Measurements from ENCODE around the gene ZNF608. TPM values are rescaled to one million over a fixed set of nuclear protein-coding genes. Genes with fewer than 3 reads are reported as not detected.
A peak's percentile ranks its signal among the peaks of the same experiment; 100 is the strongest.

ZNF608 gene, protein sequence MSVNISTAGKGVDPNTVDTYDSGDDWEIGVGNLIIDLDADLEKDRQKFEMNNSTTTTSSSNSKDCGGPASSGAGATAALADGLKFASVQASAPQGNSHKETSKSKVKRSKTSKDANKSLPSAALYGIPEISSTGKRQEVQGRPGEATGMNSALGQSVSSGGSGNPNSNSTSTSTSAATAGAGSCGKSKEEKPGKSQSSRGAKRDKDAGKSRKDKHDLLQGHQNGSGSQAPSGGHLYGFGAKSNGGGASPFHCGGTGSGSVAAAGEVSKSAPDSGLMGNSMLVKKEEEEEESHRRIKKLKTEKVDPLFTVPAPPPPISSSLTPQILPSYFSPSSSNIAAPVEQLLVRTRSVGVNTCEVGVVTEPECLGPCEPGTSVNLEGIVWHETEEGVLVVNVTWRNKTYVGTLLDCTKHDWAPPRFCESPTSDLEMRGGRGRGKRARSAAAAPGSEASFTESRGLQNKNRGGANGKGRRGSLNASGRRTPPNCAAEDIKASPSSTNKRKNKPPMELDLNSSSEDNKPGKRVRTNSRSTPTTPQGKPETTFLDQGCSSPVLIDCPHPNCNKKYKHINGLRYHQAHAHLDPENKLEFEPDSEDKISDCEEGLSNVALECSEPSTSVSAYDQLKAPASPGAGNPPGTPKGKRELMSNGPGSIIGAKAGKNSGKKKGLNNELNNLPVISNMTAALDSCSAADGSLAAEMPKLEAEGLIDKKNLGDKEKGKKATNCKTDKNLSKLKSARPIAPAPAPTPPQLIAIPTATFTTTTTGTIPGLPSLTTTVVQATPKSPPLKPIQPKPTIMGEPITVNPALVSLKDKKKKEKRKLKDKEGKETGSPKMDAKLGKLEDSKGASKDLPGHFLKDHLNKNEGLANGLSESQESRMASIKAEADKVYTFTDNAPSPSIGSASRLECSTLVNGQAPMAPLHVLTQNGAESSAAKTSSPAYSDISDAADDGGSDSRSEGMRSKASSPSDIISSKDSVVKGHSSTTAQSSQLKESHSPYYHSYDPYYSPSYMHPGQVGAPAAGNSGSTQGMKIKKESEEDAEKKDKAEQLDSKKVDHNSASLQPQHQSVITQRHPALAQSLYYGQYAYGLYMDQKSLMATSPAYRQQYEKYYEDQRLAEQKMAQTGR (N-terminal part only)
- total RNA-seq = 10 to 100 TPM; 42.1 to 42.4 TPM
- polyA plus RNA-seq (ENCODE audit: insufficient read depth, low read depth, low replicate concordance) = 28.7 TPM
- long read RNA-seq, donor 1, partial matches to known transcripts = 8 of 9 reads
- long read RNA-seq, donor 1, other reads (novel, unspliced or antisense) = 0 of 9 reads
- long read RNA-seq, donor 2 = 0 reads

DNA sequence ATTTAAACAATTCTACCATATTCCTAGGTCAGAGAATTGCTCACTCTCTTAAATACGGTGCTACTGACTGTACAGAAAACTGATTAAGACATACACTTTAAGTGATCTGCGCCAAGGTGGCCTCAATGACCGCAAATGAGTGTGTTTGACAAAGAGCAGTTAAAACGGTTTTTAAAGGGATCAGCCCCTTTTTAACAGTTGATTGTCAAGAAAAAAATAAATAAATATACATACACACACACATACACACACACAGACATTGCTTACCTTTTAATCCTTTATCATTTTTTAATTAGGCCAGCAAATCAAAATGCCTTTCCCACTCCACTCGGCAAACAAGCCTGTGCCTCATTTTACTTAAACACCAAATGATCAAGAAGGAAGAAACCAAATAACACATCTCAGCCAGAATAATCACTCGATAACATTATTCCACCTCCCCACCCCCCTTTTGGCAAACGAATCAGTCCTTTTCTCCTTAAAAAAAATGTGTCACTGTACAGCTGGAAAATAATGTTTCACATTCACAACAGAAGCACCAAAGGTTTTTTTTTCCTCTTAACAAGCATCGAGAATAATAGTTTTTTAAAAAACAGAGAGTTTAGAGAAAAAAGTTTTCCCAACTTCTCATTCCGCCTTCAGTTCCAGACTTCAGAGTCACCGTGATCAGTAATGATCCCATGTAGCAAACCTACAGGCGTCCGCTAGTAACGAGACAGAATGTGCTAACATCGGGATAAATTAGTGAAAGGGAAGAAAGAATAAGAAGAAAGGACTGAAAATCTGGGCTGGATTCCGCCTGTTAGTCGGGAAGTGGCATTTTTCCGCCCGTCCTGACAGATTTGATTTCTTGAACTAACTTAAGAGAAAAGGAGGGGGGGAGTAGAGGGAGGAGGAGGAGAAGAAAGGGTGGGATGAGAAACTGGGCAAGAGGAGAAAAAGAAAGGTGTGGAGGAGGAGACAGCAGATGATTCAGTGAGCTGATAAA is at the start of gene ZNF608:
Gene ZNF608, minus strand, starts transcription at position 712 of the 988 bp plus-strand sequence. CDS start 1,650 bp downstream, outside the sequence.
- TF ChIP-seq POLR2A (IDR thresholded peaks at IDR 0.05) = no peak
- TF ChIP-seq, protein P1, sequence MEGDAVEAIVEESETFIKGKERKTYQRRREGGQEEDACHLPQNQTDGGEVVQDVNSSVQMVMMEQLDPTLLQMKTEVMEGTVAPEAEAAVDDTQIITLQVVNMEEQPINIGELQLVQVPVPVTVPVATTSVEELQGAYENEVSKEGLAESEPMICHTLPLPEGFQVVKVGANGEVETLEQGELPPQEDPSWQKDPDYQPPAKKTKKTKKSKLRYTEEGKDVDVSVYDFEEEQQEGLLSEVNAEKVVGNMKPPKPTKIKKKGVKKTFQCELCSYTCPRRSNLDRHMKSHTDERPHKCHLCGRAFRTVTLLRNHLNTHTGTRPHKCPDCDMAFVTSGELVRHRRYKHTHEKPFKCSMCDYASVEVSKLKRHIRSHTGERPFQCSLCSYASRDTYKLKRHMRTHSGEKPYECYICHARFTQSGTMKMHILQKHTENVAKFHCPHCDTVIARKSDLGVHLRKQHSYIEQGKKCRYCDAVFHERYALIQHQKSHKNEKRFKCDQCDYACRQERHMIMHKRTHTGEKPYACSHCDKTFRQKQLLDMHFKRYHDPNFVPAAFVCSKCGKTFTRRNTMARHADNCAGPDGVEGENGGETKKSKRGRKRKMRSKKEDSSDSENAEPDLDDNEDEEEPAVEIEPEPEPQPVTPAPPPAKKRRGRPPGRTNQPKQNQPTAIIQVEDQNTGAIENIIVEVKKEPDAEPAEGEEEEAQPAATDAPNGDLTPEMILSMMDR (IDR thresholded peaks at IDR 0.05) = no peak
- Histone ChIP-seq H3K27me3 (no peaks in the 10 kb centered on the region), H3K36me3 (ENCODE audit: low read depth, missing control alignments) (no peaks in the 10 kb centered on the region), H3K27ac (peak within 1 kb of the TSS; percentile 77 to 94), H3K4me1 (peaks cover 27% of the 10 kb centered on the region), H3K9me3 (no peaks in the 10 kb centered on the region), H3K4me3 (peak within 1 kb of the TSS; percentile 49 to 59)
- WGBS, 2 donors = 5 to 6% methylated on average over 18 of the region's 18 CpGs
- intact Hi-C loops (cut with DNase I; ENCODE audit: low total_unique reads) = no loop called here
- DNase-seq = peak; percentile 48

- Histone ChIP-seq H3K36me3 (ENCODE audit: low read depth, missing control alignments) (no peaks in the 10 kb centered on the region), H3K27me3 (no peaks in the 10 kb centered on the region), H3K27ac (no peak overlapping the region), H3K4me1 (no peaks in the 10 kb centered on the region), H3K4me3 (no peak overlapping the region), H3K9me3 (no peaks in the 10 kb centered on the region)
- TF ChIP-seq, protein P1 (IDR thresholded peaks at IDR 0.05) = no peak
- TF ChIP-seq POLR2A (IDR thresholded peaks at IDR 0.05) = no peak
- 80 to 92% methylated on average over 4 of the region's 4 CpGs for WGBS, 2 donors
- no peak for DNase-seq
- intact Hi-C loops (cut with DNase I; ENCODE audit: low total_unique reads) = no loop called here
Observed at GRCh38 chr5:124795829-124796228, 49.4 kb upstream of the ZNF608 start.

- H3K9me3 ChIP-seq = no peaks in the 10 kb centered on the region
- no peaks in the 10 kb centered on the region for H3K4me1 ChIP-seq
- TF ChIP-seq, protein P1 (IDR thresholded peaks at IDR 0.05) = no peak
- TF ChIP-seq POLR2A (IDR thresholded peaks at IDR 0.05) = no peak
- H3K27ac ChIP-seq = no peak overlapping the region
- no peak for DNase-seq
- no peaks in the 10 kb centered on the region for H3K27me3 ChIP-seq
- H3K4me3 ChIP-seq = no peak overlapping the region
- WGBS, 2 donors = 47 to 64% methylated on average over 7 of the region's 7 CpGs
- H3K36me3 ChIP-seq (ENCODE audit: low read depth, missing control alignments) = no peaks in the 10 kb centered on the region
- intact Hi-C loops (cut with DNase I; ENCODE audit: low total_unique reads) = no loop called here
Observed at GRCh38 chr5:124790895-124791732, 44.7 kb upstream of the ZNF608 start.

Measured in testis (tissue), 5 donors.